ENCODE results near the gene CIAO3.

CIAO3 gene

DNA sequence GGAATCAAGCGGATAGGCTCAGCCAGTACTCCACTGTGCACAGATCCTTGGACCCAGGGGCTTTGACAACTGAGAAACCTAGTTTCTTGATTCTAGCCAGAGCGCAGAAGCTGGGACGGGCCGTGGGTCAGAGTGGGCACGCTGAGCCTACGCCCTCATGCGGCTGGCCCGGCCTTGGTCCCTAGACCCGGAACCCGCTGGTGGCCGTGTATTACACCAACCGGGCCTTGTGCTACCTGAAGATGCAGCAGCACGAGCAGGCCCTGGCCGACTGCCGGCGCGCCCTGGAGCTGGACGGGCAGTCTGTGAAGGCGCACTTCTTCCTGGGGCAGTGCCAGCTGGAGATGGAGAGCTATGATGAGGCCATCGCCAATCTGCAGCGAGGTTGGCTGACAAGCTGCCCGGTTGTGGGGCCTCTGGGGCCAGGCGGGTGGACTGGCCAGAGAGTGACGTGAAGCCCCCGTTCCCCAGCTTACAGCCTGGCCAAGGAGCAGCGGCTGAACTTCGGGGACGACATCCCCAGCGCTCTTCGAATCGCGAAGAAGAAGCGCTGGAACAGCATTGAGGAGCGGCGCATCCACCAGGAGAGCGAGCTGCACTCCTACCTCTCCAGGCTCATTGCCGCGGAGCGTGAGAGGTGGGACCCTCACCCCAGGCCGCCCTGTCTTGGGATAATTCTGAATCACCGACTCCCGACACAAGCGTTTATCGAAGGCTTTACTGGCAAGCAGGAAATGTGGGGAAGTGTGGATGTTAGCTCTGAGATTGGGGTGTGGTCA is 59.6 kb downstream of the CIAO3 start:
- no peak for ATAC-seq
- no peak for TF ChIP-seq ZNF565 (CRISPR knock-in tag; conservative IDR thresholded peaks at IDR 0.05; ENCODE audit: low read depth)

DNA sequence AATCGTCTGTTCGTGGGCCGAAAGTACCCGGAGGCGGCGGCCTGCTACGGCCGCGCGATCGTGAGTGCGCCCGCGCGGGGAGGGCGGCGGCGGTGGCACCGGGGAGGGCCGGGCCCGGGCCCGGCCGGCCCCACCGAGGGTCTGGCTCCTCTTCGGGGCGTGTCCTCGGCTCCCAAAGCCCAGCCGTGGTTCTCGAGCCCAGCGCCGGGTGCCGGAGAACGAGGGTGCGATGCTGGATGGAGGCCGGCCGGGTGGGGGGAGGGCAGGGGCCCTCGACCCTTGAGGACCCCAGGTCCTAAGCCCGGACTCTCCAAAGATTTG is 60.2 kb downstream of the CIAO3 start:
- TF ChIP-seq ESRRG (CRISPR knock-in tag; IDR thresholded peaks at IDR 0.05) (no peak), PPARA (CRISPR knock-in tag; IDR thresholded peaks at IDR 0.05; ENCODE audit: borderline replicate concordance) (no peak), ZFP3 (CRISPR knock-in tag; IDR thresholded peaks at IDR 0.05) (no peak), OSR1 (CRISPR knock-in tag; IDR thresholded peaks at IDR 0.05) (no peak)
- TF ChIP-seq, protein P1, sequence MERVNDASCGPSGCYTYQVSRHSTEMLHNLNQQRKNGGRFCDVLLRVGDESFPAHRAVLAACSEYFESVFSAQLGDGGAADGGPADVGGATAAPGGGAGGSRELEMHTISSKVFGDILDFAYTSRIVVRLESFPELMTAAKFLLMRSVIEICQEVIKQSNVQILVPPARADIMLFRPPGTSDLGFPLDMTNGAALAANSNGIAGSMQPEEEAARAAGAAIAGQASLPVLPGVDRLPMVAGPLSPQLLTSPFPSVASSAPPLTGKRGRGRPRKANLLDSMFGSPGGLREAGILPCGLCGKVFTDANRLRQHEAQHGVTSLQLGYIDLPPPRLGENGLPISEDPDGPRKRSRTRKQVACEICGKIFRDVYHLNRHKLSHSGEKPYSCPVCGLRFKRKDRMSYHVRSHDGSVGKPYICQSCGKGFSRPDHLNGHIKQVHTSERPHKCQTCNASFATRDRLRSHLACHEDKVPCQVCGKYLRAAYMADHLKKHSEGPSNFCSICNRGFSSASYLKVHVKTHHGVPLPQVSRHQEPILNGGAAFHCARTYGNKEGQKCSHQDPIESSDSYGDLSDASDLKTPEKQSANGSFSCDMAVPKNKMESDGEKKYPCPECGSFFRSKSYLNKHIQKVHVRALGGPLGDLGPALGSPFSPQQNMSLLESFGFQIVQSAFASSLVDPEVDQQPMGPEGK (CRISPR knock-in tag; IDR thresholded peaks at IDR 0.05; ENCODE audit: borderline replicate concordance), result no peak
- TF ChIP-seq, protein P2, sequence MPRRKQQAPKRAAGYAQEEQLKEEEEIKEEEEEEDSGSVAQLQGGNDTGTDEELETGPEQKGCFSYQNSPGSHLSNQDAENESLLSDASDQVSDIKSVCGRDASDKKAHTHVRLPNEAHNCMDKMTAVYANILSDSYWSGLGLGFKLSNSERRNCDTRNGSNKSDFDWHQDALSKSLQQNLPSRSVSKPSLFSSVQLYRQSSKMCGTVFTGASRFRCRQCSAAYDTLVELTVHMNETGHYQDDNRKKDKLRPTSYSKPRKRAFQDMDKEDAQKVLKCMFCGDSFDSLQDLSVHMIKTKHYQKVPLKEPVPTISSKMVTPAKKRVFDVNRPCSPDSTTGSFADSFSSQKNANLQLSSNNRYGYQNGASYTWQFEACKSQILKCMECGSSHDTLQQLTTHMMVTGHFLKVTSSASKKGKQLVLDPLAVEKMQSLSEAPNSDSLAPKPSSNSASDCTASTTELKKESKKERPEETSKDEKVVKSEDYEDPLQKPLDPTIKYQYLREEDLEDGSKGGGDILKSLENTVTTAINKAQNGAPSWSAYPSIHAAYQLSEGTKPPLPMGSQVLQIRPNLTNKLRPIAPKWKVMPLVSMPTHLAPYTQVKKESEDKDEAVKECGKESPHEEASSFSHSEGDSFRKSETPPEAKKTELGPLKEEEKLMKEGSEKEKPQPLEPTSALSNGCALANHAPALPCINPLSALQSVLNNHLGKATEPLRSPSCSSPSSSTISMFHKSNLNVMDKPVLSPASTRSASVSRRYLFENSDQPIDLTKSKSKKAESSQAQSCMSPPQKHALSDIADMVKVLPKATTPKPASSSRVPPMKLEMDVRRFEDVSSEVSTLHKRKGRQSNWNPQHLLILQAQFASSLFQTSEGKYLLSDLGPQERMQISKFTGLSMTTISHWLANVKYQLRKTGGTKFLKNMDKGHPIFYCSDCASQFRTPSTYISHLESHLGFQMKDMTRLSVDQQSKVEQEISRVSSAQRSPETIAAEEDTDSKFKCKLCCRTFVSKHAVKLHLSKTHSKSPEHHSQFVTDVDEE (CRISPR knock-in tag; IDR thresholded peaks at IDR 0.05), result no peak
- TF ChIP-seq, protein P3, sequence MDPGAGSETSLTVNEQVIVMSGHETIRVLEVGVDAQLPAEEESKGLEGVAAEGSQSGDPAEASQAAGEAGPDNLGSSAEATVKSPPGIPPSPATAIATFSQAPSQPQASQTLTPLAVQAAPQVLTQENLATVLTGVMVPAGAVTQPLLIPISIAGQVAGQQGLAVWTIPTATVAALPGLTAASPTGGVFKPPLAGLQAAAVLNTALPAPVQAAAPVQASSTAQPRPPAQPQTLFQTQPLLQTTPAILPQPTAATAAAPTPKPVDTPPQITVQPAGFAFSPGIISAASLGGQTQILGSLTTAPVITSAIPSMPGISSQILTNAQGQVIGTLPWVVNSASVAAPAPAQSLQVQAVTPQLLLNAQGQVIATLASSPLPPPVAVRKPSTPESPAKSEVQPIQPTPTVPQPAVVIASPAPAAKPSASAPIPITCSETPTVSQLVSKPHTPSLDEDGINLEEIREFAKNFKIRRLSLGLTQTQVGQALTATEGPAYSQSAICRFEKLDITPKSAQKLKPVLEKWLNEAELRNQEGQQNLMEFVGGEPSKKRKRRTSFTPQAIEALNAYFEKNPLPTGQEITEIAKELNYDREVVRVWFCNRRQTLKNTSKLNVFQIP (CRISPR knock-in tag; IDR thresholded peaks at IDR 0.05; ENCODE audit: borderline replicate concordance, low read depth), result no peak
- ATAC-seq, result no peak

DNA sequence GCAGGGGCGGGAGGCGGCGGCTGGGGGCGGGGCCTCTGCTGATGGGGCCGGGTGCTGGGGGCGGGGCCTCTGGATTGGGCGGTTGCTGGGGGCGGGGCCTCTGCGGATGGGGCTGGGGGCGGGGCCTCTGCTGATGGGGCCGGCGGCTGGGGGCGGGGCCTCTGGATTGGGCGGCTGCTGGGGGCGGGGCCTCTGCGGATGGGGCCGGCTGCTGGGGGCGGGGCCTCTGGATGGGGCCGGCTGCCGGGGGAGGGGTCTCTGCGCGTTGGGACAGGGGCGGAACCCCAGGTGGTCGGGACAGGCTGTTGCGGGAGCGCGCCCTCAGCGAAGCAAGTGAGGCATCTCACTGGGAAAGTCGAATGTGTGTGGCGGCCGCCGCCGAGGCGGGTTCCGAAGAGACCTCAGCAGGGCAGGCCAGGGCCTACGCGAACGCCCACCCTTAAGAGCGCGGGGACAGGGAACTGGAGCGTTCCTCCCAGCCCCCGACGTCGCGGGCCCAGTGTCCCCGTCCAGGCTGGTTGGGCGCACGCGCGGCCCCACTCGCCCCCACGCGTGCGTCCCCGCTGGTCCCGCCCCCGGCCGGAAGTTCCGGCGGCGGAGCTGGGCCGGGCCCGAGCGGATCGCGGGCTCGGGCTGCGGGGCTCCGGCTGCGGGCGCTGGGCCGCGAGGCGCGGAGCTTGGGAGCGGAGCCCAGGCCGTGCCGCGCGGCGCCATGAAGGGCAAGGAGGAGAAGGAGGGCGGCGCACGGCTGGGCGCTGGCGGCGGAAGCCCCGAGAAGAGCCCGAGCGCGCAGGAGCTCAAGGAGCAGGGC is 60.8 kb downstream of the CIAO3 start, which contains the start of gene STUB1:
STUB1 (plus strand) TSS at position 597 of the 811 bp plus-strand sequence; CDS start at position 713, 116 bp downstream.
- TF ChIP-seq, protein P4, sequence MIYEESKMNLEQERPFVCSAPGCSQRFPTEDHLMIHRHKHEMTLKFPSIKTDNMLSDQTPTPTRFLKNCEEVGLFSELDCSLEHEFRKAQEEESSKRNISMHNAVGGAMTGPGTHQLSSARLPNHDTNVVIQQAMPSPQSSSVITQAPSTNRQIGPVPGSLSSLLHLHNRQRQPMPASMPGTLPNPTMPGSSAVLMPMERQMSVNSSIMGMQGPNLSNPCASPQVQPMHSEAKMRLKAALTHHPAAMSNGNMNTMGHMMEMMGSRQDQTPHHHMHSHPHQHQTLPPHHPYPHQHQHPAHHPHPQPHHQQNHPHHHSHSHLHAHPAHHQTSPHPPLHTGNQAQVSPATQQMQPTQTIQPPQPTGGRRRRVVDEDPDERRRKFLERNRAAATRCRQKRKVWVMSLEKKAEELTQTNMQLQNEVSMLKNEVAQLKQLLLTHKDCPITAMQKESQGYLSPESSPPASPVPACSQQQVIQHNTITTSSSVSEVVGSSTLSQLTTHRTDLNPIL (CRISPR knock-in tag; IDR thresholded peaks at IDR 0.05; ENCODE audit: low read depth), result no peak
- TF ChIP-seq, protein P3 (CRISPR knock-in tag; IDR thresholded peaks at IDR 0.05; ENCODE audit: borderline replicate concordance, low read depth), result no peak
- no peak for TF ChIP-seq ARNTL (CRISPR knock-in tag; IDR thresholded peaks at IDR 0.05; ENCODE audit: borderline replicate concordance, low read depth)
- TF ChIP-seq, protein P5, sequence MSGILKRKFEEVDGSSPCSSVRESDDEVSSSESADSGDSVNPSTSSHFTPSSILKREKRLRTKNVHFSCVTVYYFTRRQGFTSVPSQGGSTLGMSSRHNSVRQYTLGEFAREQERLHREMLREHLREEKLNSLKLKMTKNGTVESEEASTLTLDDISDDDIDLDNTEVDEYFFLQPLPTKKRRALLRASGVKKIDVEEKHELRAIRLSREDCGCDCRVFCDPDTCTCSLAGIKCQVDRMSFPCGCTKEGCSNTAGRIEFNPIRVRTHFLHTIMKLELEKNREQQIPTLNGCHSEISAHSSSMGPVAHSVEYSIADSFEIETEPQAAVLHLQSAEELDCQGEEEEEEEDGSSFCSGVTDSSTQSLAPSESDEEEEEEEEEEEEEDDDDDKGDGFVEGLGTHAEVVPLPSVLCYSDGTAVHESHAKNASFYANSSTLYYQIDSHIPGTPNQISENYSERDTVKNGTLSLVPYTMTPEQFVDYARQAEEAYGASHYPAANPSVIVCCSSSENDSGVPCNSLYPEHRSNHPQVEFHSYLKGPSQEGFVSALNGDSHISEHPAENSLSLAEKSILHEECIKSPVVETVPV (CRISPR knock-in tag; IDR thresholded peaks at IDR 0.05), result no peak
- no peak for TF ChIP-seq ZNF70 (CRISPR knock-in tag; IDR thresholded peaks at IDR 0.05)
- TF ChIP-seq CSDC2 (CRISPR knock-in tag; IDR thresholded peaks at IDR 0.05), result no peak
- no peak for TF ChIP-seq ZC3H10 (CRISPR knock-in tag; IDR thresholded peaks at IDR 0.05)
- no peak for TF ChIP-seq ZNF8 (CRISPR knock-in tag; IDR thresholded peaks at IDR 0.05)
- TF ChIP-seq PPARA (CRISPR knock-in tag; IDR thresholded peaks at IDR 0.05; ENCODE audit: borderline replicate concordance), result no peak
- no peak for TF ChIP-seq ISL1 (CRISPR knock-in tag; IDR thresholded peaks at IDR 0.05)
- no peak for TF ChIP-seq ZFP3 (CRISPR knock-in tag; IDR thresholded peaks at IDR 0.05)
- TF ChIP-seq TOX (CRISPR knock-in tag; IDR thresholded peaks at IDR 0.05; ENCODE audit: borderline replicate concordance), result no peak
- no peak for TF ChIP-seq ZNF565 (CRISPR knock-in tag; conservative IDR thresholded peaks at IDR 0.05; ENCODE audit: low read depth)
- TF ChIP-seq, protein P1 (CRISPR knock-in tag; IDR thresholded peaks at IDR 0.05; ENCODE audit: borderline replicate concordance), result no peak
- TF ChIP-seq TCF4 (CRISPR knock-in tag; IDR thresholded peaks at IDR 0.05; ENCODE audit: borderline replicate concordance), result no peak
- TF ChIP-seq OSR1 (CRISPR knock-in tag; IDR thresholded peaks at IDR 0.05), result no peak
- no peak for TF ChIP-seq BACH2 (CRISPR knock-in tag; IDR thresholded peaks at IDR 0.05; ENCODE audit: borderline replicate concordance)
- peak; percentile 48 for ATAC-seq
